ENCODE data around the gene TENT4B.

TENT4B gene

GRCh38 chr16:50183316-50183715 is 30.2 kb downstream of the TENT4B start:
- Histone ChIP-seq H3K36me3 (no peaks in the 10 kb centered on the region; a peak in 2 of 22 replicates), H3K9me3 (replicated peaks in 1 of 11) (no peaks in the 10 kb centered on the region), H3K9ac (no peak overlapping the region), H3K27ac (no peak overlapping the region), H3K4me2 (no peak overlapping the region), H3K27me3 (no peaks in the 10 kb centered on the region), H3K4me3 (no peak overlapping the region), H4K20me1 (peaks cover 23 to 85% (median 49%) of the 10 kb centered on the region in 11 experiments; a peak in 17 of 22 replicates), H3K4me1 (peaks cover 0 to 4% (median 0%) of the 10 kb centered on the region in 10 experiments; a peak in 2 of 20 replicates)
- TF ChIP-seq Cebpa-rat (IDR thresholded peaks at IDR 0.05), result no peak

- peaks cover 37 to 87% (median 65%) of the 10 kb centered on the region in 11 experiments; a peak in 17 of 22 replicates for H4K20me1 ChIP-seq
- no peak overlapping the region for H3K4me3 ChIP-seq
- H3K27ac ChIP-seq, result no peak overlapping the region
- TF ChIP-seq Cebpa-rat (IDR thresholded peaks at IDR 0.05), result no peak
- H3K9ac ChIP-seq, result no peak overlapping the region
- H3K27me3 ChIP-seq, result no peaks in the 10 kb centered on the region
- no peaks in the 10 kb centered on the region for H3K9me3 ChIP-seq (replicated peaks in 1 of 11)
- no peak overlapping the region for H3K4me2 ChIP-seq
- no peaks in the 10 kb centered on the region; a peak in 2 of 22 replicates for H3K36me3 ChIP-seq
- peaks cover 0 to 4% (median 0%) of the 10 kb centered on the region in 10 experiments; a peak in 4 of 20 replicates for H3K4me1 ChIP-seq
These were observed 31.9 kb downstream of the TENT4B start for GRCh38 chr16:50185005-50185505.

GRCh38 chr16:50188619-50189136 is 35.6 kb downstream of the TENT4B start:
- no peak overlapping the region for H3K4me2 ChIP-seq
- H3K9ac ChIP-seq, result no peak overlapping the region
- H3K9me3 ChIP-seq (replicated peaks in 1 of 11), result no peaks in the 10 kb centered on the region
- H3K4me1 ChIP-seq, result peaks cover 0 to 8% (median 3%) of the 10 kb centered on the region in 10 experiments; a peak in 14 of 20 replicates
- no peak for TF ChIP-seq Cebpa-rat (IDR thresholded peaks at IDR 0.05)
- H4K20me1 ChIP-seq, result peaks cover 20 to 98% (median 64%) of the 10 kb centered on the region in 11 experiments; a peak in 18 of 22 replicates
- H3K27ac ChIP-seq, result no peak overlapping the region
- peaks cover 0 to 4% (median 0%) of the 10 kb centered on the region in 11 experiments; a peak in 2 of 22 replicates for H3K36me3 ChIP-seq
- no peak overlapping the region for H3K4me3 ChIP-seq
- no peaks in the 10 kb centered on the region for H3K27me3 ChIP-seq

- H4K20me1 ChIP-seq, result peaks cover 13 to 92% (median 56%) of the 10 kb centered on the region in 11 experiments; a peak in 18 of 22 replicates
- no peak overlapping the region for H3K4me2 ChIP-seq
- H3K27ac ChIP-seq, result no peak overlapping the region
- H3K27me3 ChIP-seq, result no peaks in the 10 kb centered on the region
- peaks cover 0 to 4% (median 0%) of the 10 kb centered on the region in 11 experiments; a peak in 2 of 22 replicates for H3K36me3 ChIP-seq
- no peaks in the 10 kb centered on the region for H3K9me3 ChIP-seq (replicated peaks in 1 of 11)
- H3K9ac ChIP-seq, result no peak overlapping the region
- no peak for TF ChIP-seq Cebpa-rat (IDR thresholded peaks at IDR 0.05)
- peaks cover 10 to 23% (median 18%) of the 10 kb centered on the region in 10 experiments for H3K4me1 ChIP-seq
- no peak overlapping the region for H3K4me3 ChIP-seq
These were observed 37.2 kb downstream of the TENT4B start for GRCh38 chr16:50190292-50190691.

GRCh38 chr16:50192386-50193050 is 39.4 kb downstream of the TENT4B start:
- H3K9me3 ChIP-seq (replicated peaks in 1 of 11), result peaks cover 0 to 9% (median 0%) of the 10 kb centered on the region in 11 experiments; a peak in 8 of 22 replicates
- H3K36me3 ChIP-seq, result peaks cover 0 to 4% (median 0%) of the 10 kb centered on the region in 11 experiments; a peak in 1 of 22 replicates
- no peak overlapping the region for H3K4me3 ChIP-seq
- no peak for TF ChIP-seq Cebpa-rat (IDR thresholded peaks at IDR 0.05)
- H3K27me3 ChIP-seq, result no peaks in the 10 kb centered on the region
- peaks cover 13 to 87% (median 40%) of the 10 kb centered on the region in 11 experiments; a peak in 16 of 22 replicates for H4K20me1 ChIP-seq
- no peak overlapping the region for H3K27ac ChIP-seq
- H3K4me1 ChIP-seq, result peaks cover 32 to 45% (median 40%) of the 10 kb centered on the region in 10 experiments
- H3K9ac ChIP-seq, result no peak overlapping the region
- 0 out of 22 replicates have a peak overlapping the region, but pooled peaks of 1 of the 11 experiments have one; percentile 5 for H3K4me2 ChIP-seq

GRCh38 chr16:50193594-50193993 is 40.5 kb downstream of the TENT4B start:
- TF ChIP-seq Cebpa-rat (IDR thresholded peaks at IDR 0.05), result no peak
- no peaks in the 10 kb centered on the region for H3K27me3 ChIP-seq

GRCh38 chr16:50195276-50195675 is 42.2 kb downstream of the TENT4B start:
- Histone ChIP-seq H3K4me2 (peak overlapping the region; percentile 50 to 88 (median 72)), H3K4me3 (peak overlapping the region in 4 of 10 experiments; percentile 14 to 47 (median 21); a peak in 6 of 20 replicates), H3K9me3 (replicated peaks in 1 of 11) (peaks cover 0 to 19% (median 6%) of the 10 kb centered on the region in 11 experiments; a peak in 9 of 22 replicates), H4K20me1 (peaks cover 0 to 77% (median 18%) of the 10 kb centered on the region in 11 experiments; a peak in 12 of 22 replicates), H3K27me3 (no peaks in the 10 kb centered on the region), H3K9ac (peak overlapping the region; percentile 10 to 65 (median 29); a peak in 12 of 22 replicates), H3K4me1 (peaks cover 44 to 60% (median 56%) of the 10 kb centered on the region in 10 experiments), H3K27ac (peak overlapping the region; percentile 2 to 63 (median 43); a peak in 17 of 22 replicates), H3K36me3 (peaks cover 0 to 10% (median 0%) of the 10 kb centered on the region in 11 experiments; a peak in 1 of 22 replicates)
- no peak for TF ChIP-seq Cebpa-rat (IDR thresholded peaks at IDR 0.05)

More at GRCh38 chr16:50193594-50193993, 40.5 kb downstream of the TENT4B start:
- Histone ChIP-seq H3K9ac (no peak overlapping the region), H3K4me1 (peaks cover 37 to 52% (median 49%) of the 10 kb centered on the region in 10 experiments), H3K36me3 (peaks cover 0 to 4% (median 0%) of the 10 kb centered on the region in 11 experiments; a peak in 1 of 22 replicates), H3K9me3 (replicated peaks in 1 of 11) (peaks cover 0 to 11% (median 0%) of the 10 kb centered on the region in 11 experiments; a peak in 8 of 22 replicates), H3K4me3 (no peak overlapping the region), H4K20me1 (peaks cover 8 to 78% (median 33%) of the 10 kb centered on the region in 11 experiments; a peak in 16 of 22 replicates), H3K27ac (peak overlapping the region in 2 of 11 experiments; percentile 22 to 41; a peak in 2 of 22 replicates), H3K4me2 (peak overlapping the region in 5 of 11 experiments; percentile 54 to 88 (median 70); a peak in 3 of 22 replicates)

- Histone ChIP-seq H3K9me3 (replicated peaks in 1 of 11) (peaks cover 0 to 19% (median 6%) of the 10 kb centered on the region in 11 experiments; a peak in 9 of 22 replicates), H3K4me3 (no peak overlapping the region), H3K4me2 (peak overlapping the region in 9 of 11 experiments; percentile 43 to 88 (median 72); a peak in 13 of 22 replicates), H3K36me3 (peaks cover 0 to 10% (median 0%) of the 10 kb centered on the region in 11 experiments; a peak in 1 of 22 replicates), H3K9ac (no peak overlapping the region), H3K27ac (peak overlapping the region in 5 of 11 experiments; percentile 23 to 57 (median 53); a peak in 5 of 22 replicates), H4K20me1 (peaks cover 0 to 77% (median 16%) of the 10 kb centered on the region in 11 experiments; a peak in 12 of 22 replicates), H3K4me1 (peaks cover 44 to 60% (median 56%) of the 10 kb centered on the region in 10 experiments), H3K27me3 (no peaks in the 10 kb centered on the region)
- TF ChIP-seq Cebpa-rat (IDR thresholded peaks at IDR 0.05), result no peak
These were observed 42.6 kb downstream of the TENT4B start for GRCh38 chr16:50195756-50196155.
